ENCODE data around the gene F2R.
A peak's percentile ranks its signal among the peaks of the same experiment; 100 is the strongest.
"Not testable (repeated sequence)": the region's sequence is repeated elsewhere in the genome, so short reads cannot be mapped to it uniquely, and the experiment has no call there.

Gene F2R

GRCh38 chr5:76720988-76721569, 5.2 kb downstream of the F2R start:
- DNase-seq = peak; percentile 77

- no peak for DNase-seq
Observed at GRCh38 chr5:76723266-76723665, 7.3 kb downstream of the F2R start.

GRCh38 chr5:76723906-76724305, 8.0 kb downstream of the F2R start:
- DNase-seq = no peak

- peak; percentile 33 for DNase-seq
Observed at GRCh38 chr5:76724871-76725270, 8.9 kb downstream of the F2R start.

GRCh38 chr5:76728965-76729364, 13.0 kb downstream of the F2R start:
- no peak for DNase-seq

GRCh38 chr5:76729373-76730290, 13.7 kb downstream of the F2R start:
- no peak for DNase-seq

GRCh38 chr5:76732405-76733048, 16.6 kb downstream of the F2R start:
- no peak for DNase-seq

- no peak for DNase-seq
Observed at GRCh38 chr5:76733049-76733417, 17.1 kb downstream of the F2R start.

- no peak for DNase-seq
Observed at GRCh38 chr5:76735762-76736545, 20.0 kb downstream of the F2R start.

GRCh38 chr5:76736679-76737556, 21.0 kb downstream of the F2R start:
- no peak for DNase-seq

- DNase-seq = no peak
Observed at GRCh38 chr5:76737846-76738245, 21.9 kb downstream of the F2R start.

GRCh38 chr5:76741506-76741905, 25.6 kb downstream of the F2R start:
- DNase-seq = not testable (repeated sequence)

- no peak for DNase-seq
Observed at GRCh38 chr5:76742583-76742982, 26.7 kb downstream of the F2R start.

- no peak for DNase-seq
Observed at GRCh38 chr5:76744632-76745031, 28.7 kb downstream of the F2R start.

GRCh38 chr5:76745670-76746069, 29.7 kb downstream of the F2R start:
- DNase-seq = no peak

GRCh38 chr5:76746677-76747076, 30.8 kb downstream of the F2R start:
- no peak for DNase-seq

- no peak for DNase-seq
Observed at GRCh38 chr5:76747706-76748105, 31.8 kb downstream of the F2R start.

GRCh38 chr5:76751291-76751690, 35.4 kb downstream of the F2R start:
- DNase-seq = no peak

GRCh38 chr5:76754668-76755078, 38.7 kb downstream of the F2R start:
- DNase-seq = no peak

GRCh38 chr5:76755779-76756637, 40.1 kb downstream of the F2R start:
- DNase-seq = no peak

GRCh38 chr5:76757049-76757448, 41.1 kb downstream of the F2R start:
- DNase-seq = no peak
